ENCODE results near the gene RAB2B. TPM values are rescaled to one million over a fixed set of nuclear protein-coding genes. Genes with fewer than 3 reads are reported as not detected.

RAB2B gene
- 15.4 and 28.3 TPM in 2 replicates for total RNA-seq (2014; rRNA removed; shearing (Covaris generic))

- H3K27me3 ChIP-seq (replicated peaks) = no peaks in the 10 kb centered on the region
- H3K4me3 ChIP-seq = peak within 1 kb of the TSS; percentile 64
- H3K36me3 ChIP-seq = peaks cover 19% of the 10 kb centered on the region
- peak; percentile 91 to 95 for DNase-seq (ENCODE audit: low read depth in 1 of 2, low spot score in 2 of 2)
- H3K4me1 ChIP-seq (replicated peaks) = peaks cover 7% of the 10 kb centered on the region; the same call in 1 of the 2 replicates
- peak within 1 kb of the TSS; percentile 63 for H3K27ac ChIP-seq
- H3K9me3 ChIP-seq (replicated peaks) = no peaks in the 10 kb centered on the region
Measured at GRCh38 chr14:21476925-21477681, at the start of gene RAB2B, which contains the start of gene TOX4. Gene RAB2B, minus strand, starts transcription at chr14:21476959. Its CDS starts 87 bp downstream, at chr14:21476872. Gene TOX4, plus strand, starts transcription at chr14:21477195. Its CDS starts 84 bp downstream, at chr14:21477279.

GRCh38 chr14:21525962-21526671 lies 49.4 kb upstream of the RAB2B start, which contains the start of gene SALL2:
Gene SALL2, minus strand, starts transcription at chr14:21526346. Its CDS starts 219 bp downstream, at chr14:21526127.
- H3K9me3 ChIP-seq (replicated peaks) = no peaks in the 10 kb centered on the region
- no peaks in the 10 kb centered on the region for H3K4me1 ChIP-seq (replicated peaks)
- H3K27me3 ChIP-seq (replicated peaks) = peaks cover 3% of the 10 kb centered on the region
- H3K4me3 ChIP-seq = peak within 1 kb of the TSS; percentile 22
- no peak within 1 kb of the TSS for H3K27ac ChIP-seq
- H3K36me3 ChIP-seq = no peaks in the 10 kb centered on the region
- DNase-seq (ENCODE audit: low read depth in 1 of 2, low spot score in 2 of 2) = no peak

- Histone ChIP-seq H3K4me3 (no peak overlapping the region), H3K36me3 (no peaks in the 10 kb centered on the region), H3K4me1 (replicated peaks) (no peaks in the 10 kb centered on the region), H3K27me3 (replicated peaks) (peaks cover 3% of the 10 kb centered on the region; the same call in 1 of the 2 replicates), H3K9me3 (replicated peaks) (no peaks in the 10 kb centered on the region), H3K27ac (no peak overlapping the region)
- no peak for DNase-seq (ENCODE audit: low read depth in 1 of 2, low spot score in 2 of 2)
Measured at GRCh38 chr14:21525571-21525961, 48.8 kb upstream of the RAB2B start.

GRCh38 chr14:21524575-21525490 lies 48.1 kb upstream of the RAB2B start:
- H3K4me3 ChIP-seq = no peak overlapping the region
- DNase-seq (ENCODE audit: low read depth in 1 of 2, low spot score in 2 of 2) = no peak
- H3K9me3 ChIP-seq (replicated peaks) = no peaks in the 10 kb centered on the region
- H3K36me3 ChIP-seq = no peaks in the 10 kb centered on the region
- no peaks in the 10 kb centered on the region for H3K4me1 ChIP-seq (replicated peaks)
- peaks cover 3% of the 10 kb centered on the region; the same call in 1 of the 2 replicates for H3K27me3 ChIP-seq (replicated peaks)
- no peak overlapping the region for H3K27ac ChIP-seq

GRCh38 chr14:21523203-21523602 lies 46.4 kb upstream of the RAB2B start:
- H3K4me1 ChIP-seq (replicated peaks) = no peaks in the 10 kb centered on the region
- no peak overlapping the region for H3K4me3 ChIP-seq
- no peaks in the 10 kb centered on the region; the same call in 1 of the 2 replicates for H3K27me3 ChIP-seq (replicated peaks)
- no peak for DNase-seq (ENCODE audit: low read depth in 1 of 2, low spot score in 2 of 2)
- H3K9me3 ChIP-seq (replicated peaks) = no peaks in the 10 kb centered on the region
- H3K36me3 ChIP-seq = no peaks in the 10 kb centered on the region
- H3K27ac ChIP-seq = no peak overlapping the region

GRCh38 chr14:21521501-21521900 lies 44.7 kb upstream of the RAB2B start:
- DNase-seq (ENCODE audit: low read depth in 1 of 2, low spot score in 2 of 2) = no peak
- no peak overlapping the region for H3K4me3 ChIP-seq
- no peaks in the 10 kb centered on the region for H3K4me1 ChIP-seq (replicated peaks)
- no peak overlapping the region for H3K27ac ChIP-seq
- H3K36me3 ChIP-seq = no peaks in the 10 kb centered on the region
- no peaks in the 10 kb centered on the region for H3K9me3 ChIP-seq (replicated peaks)
- no peaks in the 10 kb centered on the region for H3K27me3 ChIP-seq (replicated peaks)

GRCh38 chr14:21520767-21521166 lies 44.0 kb upstream of the RAB2B start:
- Histone ChIP-seq H3K9me3 (replicated peaks) (no peaks in the 10 kb centered on the region), H3K27ac (no peak overlapping the region), H3K27me3 (replicated peaks) (no peaks in the 10 kb centered on the region), H3K4me3 (no peak overlapping the region), H3K36me3 (no peaks in the 10 kb centered on the region), H3K4me1 (replicated peaks) (no peaks in the 10 kb centered on the region)
- no peak for DNase-seq (ENCODE audit: low read depth in 1 of 2, low spot score in 2 of 2)

GRCh38 chr14:21518725-21519124 lies 42.0 kb upstream of the RAB2B start:
- no peaks in the 10 kb centered on the region for H3K9me3 ChIP-seq (replicated peaks)
- no peak for DNase-seq (ENCODE audit: low read depth in 1 of 2, low spot score in 2 of 2)

GRCh38 chr14:21514341-21514740 lies 37.6 kb upstream of the RAB2B start:
- DNase-seq (ENCODE audit: low read depth in 1 of 2, low spot score in 2 of 2) = no peak
- Histone ChIP-seq H3K4me3 (no peak overlapping the region), H3K27me3 (replicated peaks) (0 out of 2 replicates have a peak, but pooled peaks cover 3% of the 10 kb centered on the region), H3K27ac (no peak overlapping the region), H3K9me3 (replicated peaks) (no peaks in the 10 kb centered on the region), H3K4me1 (replicated peaks) (peaks cover 5% of the 10 kb centered on the region), H3K36me3 (peaks cover 13% of the 10 kb centered on the region)

More at GRCh38 chr14:21518725-21519124, 42.0 kb upstream of the RAB2B start:
- Histone ChIP-seq H3K36me3 (no peaks in the 10 kb centered on the region), H3K27ac (no peak overlapping the region), H3K4me3 (no peak overlapping the region), H3K27me3 (replicated peaks) (0 out of 2 replicates have a peak, but pooled peaks cover 2% of the 10 kb centered on the region), H3K4me1 (replicated peaks) (no peaks in the 10 kb centered on the region)

- Histone ChIP-seq H3K9me3 (replicated peaks) (no peaks in the 10 kb centered on the region), H3K4me1 (replicated peaks) (peaks cover 5% of the 10 kb centered on the region), H3K27ac (peak within 1 kb of the TSS; percentile 81), H3K27me3 (replicated peaks) (0 out of 2 replicates have a peak, but pooled peaks cover 3% of the 10 kb centered on the region), H3K4me3 (peak within 1 kb of the TSS; percentile 74), H3K36me3 (peaks cover 34% of the 10 kb centered on the region)
- peak; percentile 94 to 96 for DNase-seq (ENCODE audit: low read depth in 1 of 2, low spot score in 2 of 2)
Measured at GRCh38 chr14:21510735-21511657, 34.2 kb upstream of the RAB2B start, which contains the start of gene METTL3. Gene METTL3, minus strand, starts transcription at chr14:21511340. Its CDS starts 117 bp downstream, at chr14:21511223.

- Histone ChIP-seq H3K9me3 (replicated peaks) (no peaks in the 10 kb centered on the region), H3K4me1 (replicated peaks) (peaks cover 5% of the 10 kb centered on the region), H3K4me3 (peak overlapping the region; percentile 74), H3K27me3 (replicated peaks) (0 out of 2 replicates have a peak, but pooled peaks cover 3% of the 10 kb centered on the region), H3K36me3 (peaks cover 34% of the 10 kb centered on the region), H3K27ac (no peak overlapping the region)
- no peak for DNase-seq (ENCODE audit: low read depth in 1 of 2, low spot score in 2 of 2)
Measured at GRCh38 chr14:21509432-21510143, 32.8 kb upstream of the RAB2B start.

- no peak overlapping the region for H3K4me3 ChIP-seq
- no peak for DNase-seq (ENCODE audit: low read depth in 1 of 2, low spot score in 2 of 2)
- H3K27ac ChIP-seq = no peak overlapping the region
- H3K36me3 ChIP-seq = peaks cover 57% of the 10 kb centered on the region
- peaks cover 5% of the 10 kb centered on the region for H3K4me1 ChIP-seq (replicated peaks)
- no peaks in the 10 kb centered on the region for H3K27me3 ChIP-seq (replicated peaks)
- H3K9me3 ChIP-seq (replicated peaks) = no peaks in the 10 kb centered on the region
Measured at GRCh38 chr14:21506557-21506956, 29.8 kb upstream of the RAB2B start.

All from SJSA1 (cell line).